Neural cell (in vitro differentiated cells): ENCODE measurements around the gene KIRREL3. TPM values are rescaled to one million over a fixed set of nuclear protein-coding genes. Genes with fewer than 3 reads are reported as not detected.

ENCODE experiments used
- H2AFZ ChIP-seq: fragments of 200-600, 300-800 bp; sonication (generic), shearing (Covaris generic); 2 replicates; pipeline ENCODE4 v1.6.0; 2014; ENCODE audit warnings: low read depth, mild to moderate bottlenecking, antibody characterized with exemption, low read length, moderate library complexity
- H3F3A ChIP-seq: fragments of 200-600 bp; shearing (Covaris generic); 2 replicates; pipeline ENCODE4 v1.6.1; 2016; ENCODE audit warnings: mild to moderate bottlenecking, moderate library complexity, mixed read lengths, antibody characterized with exemption, low read length; ENCODE audit not compliant: insufficient read depth, poor library complexity, severe bottlenecking
- H3K27ac ChIP-seq: fragments of 200-600, 300-800 bp; sonication (generic), shearing (Covaris generic); 2 replicates; pipeline ENCODE4 v1.5.1; 2014; ENCODE audit warnings: mild to moderate bottlenecking, low read length, moderate library complexity
- H3K27me3 ChIP-seq: fragments of 300-800, 200-600 bp; sonication (generic), shearing (Covaris generic); 2 replicates; pipeline ENCODE4 v1.6.0; 2014; ENCODE audit warnings: mild to moderate bottlenecking, low read depth, low read length, moderate library complexity; ENCODE audit not compliant: insufficient read depth
- H3K36me3 ChIP-seq: fragments of 300-800, 200-600 bp; sonication (generic), shearing (Covaris generic); 2 replicates; pipeline ENCODE4 v1.5.1; 2014; ENCODE audit warnings: mild to moderate bottlenecking, antibody characterized with exemption, low read length, moderate library complexity; ENCODE audit not compliant: insufficient read depth
- H3K4me2 ChIP-seq: fragments of 300-800, 200-600 bp; sonication (generic), shearing (Covaris generic); 2 replicates; pipeline ENCODE4 v1.6.0; 2014; ENCODE audit warnings: mild to moderate bottlenecking, low read length
- H3K4me3 ChIP-seq: fragments of 300-800, 200-600 bp; sonication (generic), shearing (Covaris generic); 2 replicates; pipeline ENCODE4 v1.5.1; 2014; ENCODE audit warnings: mild to moderate bottlenecking, low read length, moderate library complexity
- H3K79me2 ChIP-seq: fragments of 200-600 bp; shearing (Covaris generic); replicated peaks from 2 replicates; pipeline ENCODE4 v1.6.0; 2014; ENCODE audit warnings: mild to moderate bottlenecking, low read length, moderate library complexity; ENCODE audit not compliant: insufficient read depth
- H3K9ac ChIP-seq: fragments of 300-800, 200-600 bp; sonication (generic), shearing (Covaris generic); 2 replicates; pipeline ENCODE4 v1.6.1; 2016; ENCODE audit warnings: mild to moderate bottlenecking, low read length, mixed read lengths
- H3K9me2 ChIP-seq: fragments of 200-600 bp; shearing (Covaris generic); 2 replicates; pipeline ENCODE4 v1.6.1; 2016; ENCODE audit warnings: mild to moderate bottlenecking, low read length, mixed read lengths; ENCODE audit not compliant: insufficient read depth
- H3K9me3 ChIP-seq: fragments of 200-600, 300-800 bp; sonication (generic), shearing (Covaris generic); 2 replicates; pipeline ENCODE4 v1.6.1; 2016; ENCODE audit warnings: mild to moderate bottlenecking, mixed run types, low read length, moderate library complexity, mixed read lengths
- H4K20me1 ChIP-seq: fragments of 200-600 bp; shearing (Covaris generic); 2 replicates; pipeline ENCODE4 v1.6.1; 2016; ENCODE audit warnings: mild to moderate bottlenecking, mixed run types; ENCODE audit not compliant: insufficient read depth
- EP300 ChIP-seq: fragments of 450-650 bp; conservative IDR thresholded peaks from 2 replicates; pipeline ENCODE4 v1.6.1; 2014; ENCODE audit warnings: antibody characterized with exemption, mild to moderate bottlenecking, moderate library complexity; ENCODE audit not compliant: poor library complexity, severe bottlenecking
- EZH2 ChIP-seq: fragments of 200-600, 300-800 bp; shearing (Covaris generic), sonication (generic); IDR thresholded peaks from 2 replicates; pipeline ENCODE4 v1.6.1; 2014; ENCODE audit warnings: antibody characterized with exemption, low read length, borderline replicate concordance, mild to moderate bottlenecking; ENCODE audit not compliant: insufficient read depth, poor library complexity, severe bottlenecking
- MXI1 ChIP-seq: fragments of 450-650 bp; conservative IDR thresholded peaks from 2 replicates; pipeline ENCODE4 v1.6.1; 2014; ENCODE audit warnings: antibody characterized with exemption, mild to moderate bottlenecking; ENCODE audit not compliant: poor library complexity, severe bottlenecking
- POLR2AphosphoS5 ChIP-seq: IDR thresholded peaks from 2 replicates; pipeline ENCODE4 v1.6.1; 2012
- RAD21 ChIP-seq: fragments of 450-650 bp; conservative IDR thresholded peaks from 2 replicates; pipeline ENCODE4 v1.6.1; 2014; ENCODE audit warnings: antibody characterized with exemption, mild to moderate bottlenecking, moderate library complexity
- SMC3 ChIP-seq: fragments of 450-650 bp; conservative IDR thresholded peaks from 2 replicates; pipeline ENCODE4 v1.6.1; 2014; ENCODE audit warnings: antibody characterized with exemption, mild to moderate bottlenecking, moderate library complexity; ENCODE audit not compliant: poor library complexity
- polyA plus RNA-seq: library from polyadenylated mRNA; depleted of rRNA; stranded (reverse); fragments of >200 nt; gene quantifications from 2 replicates; pipeline ENCODE4 v1.2.3, GENCODE V29; 2014
- TF ChIP-seq, protein P1 (sequence below): IDR thresholded peaks from 2 replicates; pipeline ENCODE4 v1.6.1; 2012; ENCODE audit warnings: borderline replicate concordance
- TF ChIP-seq, protein P2 (sequence below): fragments of 450-650 bp; IDR thresholded peaks from 2 replicates; pipeline ENCODE4 v1.5.1; 2014; ENCODE audit warnings: antibody characterized with exemption, mild to moderate bottlenecking, moderate library complexity; ENCODE audit not compliant: poor library complexity, severe bottlenecking

Gene KIRREL3
- polyA plus RNA-seq, 1 donor from 2014 or later: 23.8 TPM

DNA sequence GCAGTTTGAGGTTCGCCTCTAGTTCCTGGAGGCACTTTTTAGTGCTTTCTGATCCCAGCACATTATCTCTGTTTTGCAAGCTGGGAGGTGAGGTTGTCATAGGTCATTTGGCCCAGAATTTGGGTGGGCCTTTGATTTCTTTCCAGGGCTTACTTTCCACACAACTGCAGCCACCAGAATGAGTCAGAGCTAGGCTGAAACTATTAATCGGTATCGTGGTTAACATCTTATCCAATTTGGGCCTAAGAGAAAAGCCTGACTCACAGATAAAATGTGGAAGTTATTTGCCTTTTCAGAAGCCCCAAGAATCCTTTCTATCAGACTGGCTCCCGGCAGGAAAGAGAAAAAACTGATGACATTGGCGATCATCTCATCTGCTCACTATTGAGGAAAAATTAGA, 166.4 kb downstream of the KIRREL3 start:
- Histone ChIP-seq H3K9me3 (no peaks in the 10 kb centered on the region), H3F3A (no peaks in the 10 kb centered on the region), H3K27me3 (no peaks in the 10 kb centered on the region), H3K9me2 (no peaks in the 10 kb centered on the region), H3K9ac (no peak overlapping the region), H3K4me3 (no peak overlapping the region), H3K27ac (no peak overlapping the region), H2AFZ (no peak overlapping the region), H3K79me2 (no peaks in the 10 kb centered on the region), H3K36me3 (no peaks in the 10 kb centered on the region), H3K4me2 (no peak overlapping the region), H4K20me1 (no peaks in the 10 kb centered on the region)
- TF ChIP-seq POLR2AphosphoS5 (no peak), EZH2 (no peak), EP300 (no peak), RAD21 (no peak), MXI1 (no peak)
- TF ChIP-seq, protein P1, sequence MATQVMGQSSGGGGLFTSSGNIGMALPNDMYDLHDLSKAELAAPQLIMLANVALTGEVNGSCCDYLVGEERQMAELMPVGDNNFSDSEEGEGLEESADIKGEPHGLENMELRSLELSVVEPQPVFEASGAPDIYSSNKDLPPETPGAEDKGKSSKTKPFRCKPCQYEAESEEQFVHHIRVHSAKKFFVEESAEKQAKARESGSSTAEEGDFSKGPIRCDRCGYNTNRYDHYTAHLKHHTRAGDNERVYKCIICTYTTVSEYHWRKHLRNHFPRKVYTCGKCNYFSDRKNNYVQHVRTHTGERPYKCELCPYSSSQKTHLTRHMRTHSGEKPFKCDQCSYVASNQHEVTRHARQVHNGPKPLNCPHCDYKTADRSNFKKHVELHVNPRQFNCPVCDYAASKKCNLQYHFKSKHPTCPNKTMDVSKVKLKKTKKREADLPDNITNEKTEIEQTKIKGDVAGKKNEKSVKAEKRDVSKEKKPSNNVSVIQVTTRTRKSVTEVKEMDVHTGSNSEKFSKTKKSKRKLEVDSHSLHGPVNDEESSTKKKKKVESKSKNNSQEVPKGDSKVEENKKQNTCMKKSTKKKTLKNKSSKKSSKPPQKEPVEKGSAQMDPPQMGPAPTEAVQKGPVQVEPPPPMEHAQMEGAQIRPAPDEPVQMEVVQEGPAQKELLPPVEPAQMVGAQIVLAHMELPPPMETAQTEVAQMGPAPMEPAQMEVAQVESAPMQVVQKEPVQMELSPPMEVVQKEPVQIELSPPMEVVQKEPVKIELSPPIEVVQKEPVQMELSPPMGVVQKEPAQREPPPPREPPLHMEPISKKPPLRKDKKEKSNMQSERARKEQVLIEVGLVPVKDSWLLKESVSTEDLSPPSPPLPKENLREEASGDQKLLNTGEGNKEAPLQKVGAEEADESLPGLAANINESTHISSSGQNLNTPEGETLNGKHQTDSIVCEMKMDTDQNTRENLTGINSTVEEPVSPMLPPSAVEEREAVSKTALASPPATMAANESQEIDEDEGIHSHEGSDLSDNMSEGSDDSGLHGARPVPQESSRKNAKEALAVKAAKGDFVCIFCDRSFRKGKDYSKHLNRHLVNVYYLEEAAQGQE: no peak
- TF ChIP-seq, protein P2, sequence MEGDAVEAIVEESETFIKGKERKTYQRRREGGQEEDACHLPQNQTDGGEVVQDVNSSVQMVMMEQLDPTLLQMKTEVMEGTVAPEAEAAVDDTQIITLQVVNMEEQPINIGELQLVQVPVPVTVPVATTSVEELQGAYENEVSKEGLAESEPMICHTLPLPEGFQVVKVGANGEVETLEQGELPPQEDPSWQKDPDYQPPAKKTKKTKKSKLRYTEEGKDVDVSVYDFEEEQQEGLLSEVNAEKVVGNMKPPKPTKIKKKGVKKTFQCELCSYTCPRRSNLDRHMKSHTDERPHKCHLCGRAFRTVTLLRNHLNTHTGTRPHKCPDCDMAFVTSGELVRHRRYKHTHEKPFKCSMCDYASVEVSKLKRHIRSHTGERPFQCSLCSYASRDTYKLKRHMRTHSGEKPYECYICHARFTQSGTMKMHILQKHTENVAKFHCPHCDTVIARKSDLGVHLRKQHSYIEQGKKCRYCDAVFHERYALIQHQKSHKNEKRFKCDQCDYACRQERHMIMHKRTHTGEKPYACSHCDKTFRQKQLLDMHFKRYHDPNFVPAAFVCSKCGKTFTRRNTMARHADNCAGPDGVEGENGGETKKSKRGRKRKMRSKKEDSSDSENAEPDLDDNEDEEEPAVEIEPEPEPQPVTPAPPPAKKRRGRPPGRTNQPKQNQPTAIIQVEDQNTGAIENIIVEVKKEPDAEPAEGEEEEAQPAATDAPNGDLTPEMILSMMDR: no peak

DNA sequence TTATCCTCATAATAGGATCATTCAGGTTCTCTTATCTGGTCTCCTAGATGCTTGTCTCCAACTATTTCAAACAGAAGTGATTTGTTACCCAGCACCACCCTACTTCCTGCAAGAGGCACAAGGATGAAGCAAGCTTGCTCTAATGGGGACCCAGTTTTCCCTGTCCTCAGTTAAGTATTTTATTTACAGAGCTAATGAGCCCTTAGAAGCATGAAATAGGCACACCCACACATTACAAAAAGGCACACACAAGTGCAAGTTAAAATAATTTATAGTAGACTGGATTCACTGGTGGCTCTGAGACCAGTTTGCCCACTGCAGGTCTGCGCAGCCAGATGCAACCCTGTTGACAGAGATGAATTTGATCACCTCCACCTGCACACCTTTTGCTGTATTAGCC, 167.5 kb downstream of the KIRREL3 start:
- Histone ChIP-seq H3K9ac (no peak overlapping the region), H3K27ac (no peak overlapping the region), H3K4me2 (no peak overlapping the region), H3K36me3 (no peaks in the 10 kb centered on the region), H3K79me2 (no peaks in the 10 kb centered on the region), H3K9me2 (no peaks in the 10 kb centered on the region), H3K4me3 (no peak overlapping the region), H3K27me3 (no peaks in the 10 kb centered on the region), H2AFZ (no peak overlapping the region), H3K9me3 (no peaks in the 10 kb centered on the region), H4K20me1 (no peaks in the 10 kb centered on the region), H3F3A (no peaks in the 10 kb centered on the region)
- TF ChIP-seq SMC3 (no peak), EP300 (no peak)
- TF ChIP-seq, protein P2: no peak
